Measurements from ENCODE around the gene SLC39A3.

Gene SLC39A3

GRCh38 chr19:2739602-2740313, at the start of gene SLC39A3:
SLC39A3 (minus strand) TSS chr19:2740017; CDS start chr19:2737257, 2,760 bp downstream.
- peak; percentile 97 to 99 for DNase-seq (ENCODE audit: low read depth in 2 of 2)

- no peak for DNase-seq (ENCODE audit: low read depth in 2 of 2)
Observed at GRCh38 chr19:2788237-2788636, 48.4 kb upstream of the SLC39A3 start.

- DNase-seq (ENCODE audit: low read depth in 2 of 2): no peak
Observed at GRCh38 chr19:2787115-2787514, 47.3 kb upstream of the SLC39A3 start.

GRCh38 chr19:2785244-2785997, 45.6 kb upstream of the SLC39A3 start, which contains the start of gene THOP1:
THOP1 (plus strand) TSS chr19:2785503; CDS start chr19:2785663, 160 bp downstream.
- DNase-seq (ENCODE audit: low read depth in 2 of 2): peak; percentile 95 to 99

GRCh38 chr19:2783781-2784145, 43.9 kb upstream of the SLC39A3 start:
- no peak for DNase-seq (ENCODE audit: low read depth in 2 of 2)

- peak; percentile 93 to 95 for DNase-seq (ENCODE audit: low read depth in 2 of 2)
Observed at GRCh38 chr19:2782936-2783780, 43.3 kb upstream of the SLC39A3 start, which contains the start of gene SGTA. SGTA (minus strand) TSS chr19:2783273; CDS start chr19:2769068, 14,205 bp downstream.

GRCh38 chr19:2782329-2782935, 42.6 kb upstream of the SLC39A3 start:
- no peak for DNase-seq (ENCODE audit: low read depth in 2 of 2)

- no peak for DNase-seq (ENCODE audit: low read depth in 2 of 2)
Observed at GRCh38 chr19:2780284-2780683, 40.5 kb upstream of the SLC39A3 start.

- no peak for DNase-seq (ENCODE audit: low read depth in 2 of 2)
Observed at GRCh38 chr19:2779121-2779740, 39.4 kb upstream of the SLC39A3 start.

GRCh38 chr19:2777952-2778683, 38.3 kb upstream of the SLC39A3 start:
- no peak for DNase-seq (ENCODE audit: low read depth in 2 of 2)

- peak; percentile 42 to 54 for DNase-seq (ENCODE audit: low read depth in 2 of 2)
Observed at GRCh38 chr19:2775556-2776430, 36.0 kb upstream of the SLC39A3 start.

- DNase-seq (ENCODE audit: low read depth in 2 of 2): no peak
Observed at GRCh38 chr19:2774953-2775555, 35.2 kb upstream of the SLC39A3 start.

- DNase-seq (ENCODE audit: low read depth in 2 of 2): no peak
Observed at GRCh38 chr19:2774083-2774679, 34.4 kb upstream of the SLC39A3 start.

GRCh38 chr19:2771786-2772674, 32.2 kb upstream of the SLC39A3 start:
- DNase-seq (ENCODE audit: low read depth in 2 of 2): no peak

GRCh38 chr19:2770055-2771013, 30.5 kb upstream of the SLC39A3 start:
- DNase-seq (ENCODE audit: low read depth in 2 of 2): no peak

GRCh38 chr19:2769218-2769617, 29.4 kb upstream of the SLC39A3 start:
- DNase-seq (ENCODE audit: low read depth in 2 of 2): no peak
